Measurements from ENCODE around the gene TNFAIP8. TPM values are rescaled to one million over a fixed set of nuclear protein-coding genes. Genes with fewer than 3 reads are reported as not detected.

TNFAIP8 gene
- total RNA-seq, 1 donor from 2014 or later, result 214 TPM

DNA sequence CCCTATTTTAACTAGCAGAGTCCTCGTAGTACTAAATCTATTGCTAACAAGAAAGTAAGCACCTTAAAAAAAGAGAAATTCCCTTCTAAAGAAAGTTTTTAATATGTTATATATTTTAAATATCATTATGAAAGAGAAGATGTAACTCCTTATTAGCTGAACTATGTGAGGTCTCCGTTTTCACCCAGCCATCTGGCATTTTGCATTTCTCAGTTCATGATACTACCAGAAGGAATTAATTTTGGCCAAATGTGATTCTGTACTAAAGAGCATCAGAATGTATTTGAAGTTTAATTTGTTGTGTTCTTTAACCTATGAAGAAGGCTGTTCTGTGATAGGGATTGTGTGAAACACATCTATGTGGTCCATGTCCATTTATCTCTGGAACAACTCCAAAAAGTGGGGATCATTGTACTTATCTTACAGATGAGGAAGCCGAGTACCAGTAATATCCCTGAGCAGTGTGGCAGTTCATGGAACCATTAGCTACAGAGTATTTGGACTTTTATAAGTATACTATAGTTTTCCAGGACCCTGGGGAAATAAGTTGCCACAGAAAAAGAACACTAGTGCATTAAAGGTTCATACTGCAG lies 29.8 kb downstream of the TNFAIP8 start:
- Mint-ChIP-seq H3K4me3 (no peak overlapping the region), H3K36me3 (ENCODE audit: low read depth) (peaks cover 42% of the 10 kb centered on the region)

DNA sequence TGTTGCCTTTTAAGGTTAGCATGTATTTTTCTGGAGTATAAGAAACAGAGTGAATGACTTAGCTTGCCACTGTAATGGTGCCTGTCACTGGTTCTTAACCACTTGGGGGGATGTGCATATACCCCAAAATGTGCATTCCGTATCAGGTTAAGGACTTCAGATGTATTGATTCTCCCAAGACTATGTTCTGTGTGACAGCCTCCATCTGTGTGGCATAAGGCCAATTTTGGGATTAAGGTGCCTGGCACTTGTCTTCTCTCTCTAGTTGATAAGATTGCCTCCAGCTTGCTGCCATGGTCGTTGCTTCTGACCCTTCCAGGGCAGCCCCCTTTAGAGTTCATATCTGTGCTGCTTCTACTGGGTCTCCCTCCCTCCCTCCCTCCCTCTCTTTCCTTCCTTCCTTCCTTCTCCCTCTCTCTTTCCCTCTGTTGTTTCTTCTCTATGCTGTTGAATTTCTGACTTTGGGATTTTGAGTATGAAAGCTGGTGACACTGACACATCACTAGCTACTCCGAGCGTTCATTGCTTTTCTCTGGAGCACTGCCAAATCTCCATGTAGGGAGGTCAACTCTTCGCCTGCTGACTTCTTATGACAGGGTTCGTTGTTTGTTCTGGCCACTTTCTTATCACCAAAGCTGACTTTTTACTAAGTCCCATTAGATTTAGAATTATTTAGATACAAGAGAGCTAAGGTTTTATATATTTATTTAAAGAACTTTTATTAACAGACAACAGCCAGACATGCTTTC lies 31.0 kb downstream of the TNFAIP8 start:
- H3K4me3 Mint-ChIP-seq, result peak overlapping the region; percentile 25
- no peak for DNase-seq (ENCODE audit: low spot score)
- no peaks in the 10 kb centered on the region for H3K9me3 Mint-ChIP-seq
- H3K4me1 Mint-ChIP-seq (ENCODE audit: low read depth), result peaks cover 91% of the 10 kb centered on the region
- intact Hi-C loops (cut with micrococcal nuclease), result no loop called here
- H3K27ac Mint-ChIP-seq, result peak overlapping the region; percentile 38
- H3K36me3 Mint-ChIP-seq (ENCODE audit: low read depth), result peaks cover 44% of the 10 kb centered on the region
- H3K27me3 Mint-ChIP-seq (ENCODE audit: insufficient read depth), result no peaks in the 10 kb centered on the region

More for the DNA sequence above, 29.8 kb downstream of the TNFAIP8 start:
- Mint-ChIP-seq H3K9me3 (no peaks in the 10 kb centered on the region), H3K27me3 (ENCODE audit: insufficient read depth) (no peaks in the 10 kb centered on the region), H3K27ac (peak overlapping the region; percentile 51), H3K4me1 (ENCODE audit: low read depth) (peaks cover 88% of the 10 kb centered on the region)
- intact Hi-C loops (cut with micrococcal nuclease), result no loop called here
- DNase-seq (ENCODE audit: low spot score), result no peak

DNA sequence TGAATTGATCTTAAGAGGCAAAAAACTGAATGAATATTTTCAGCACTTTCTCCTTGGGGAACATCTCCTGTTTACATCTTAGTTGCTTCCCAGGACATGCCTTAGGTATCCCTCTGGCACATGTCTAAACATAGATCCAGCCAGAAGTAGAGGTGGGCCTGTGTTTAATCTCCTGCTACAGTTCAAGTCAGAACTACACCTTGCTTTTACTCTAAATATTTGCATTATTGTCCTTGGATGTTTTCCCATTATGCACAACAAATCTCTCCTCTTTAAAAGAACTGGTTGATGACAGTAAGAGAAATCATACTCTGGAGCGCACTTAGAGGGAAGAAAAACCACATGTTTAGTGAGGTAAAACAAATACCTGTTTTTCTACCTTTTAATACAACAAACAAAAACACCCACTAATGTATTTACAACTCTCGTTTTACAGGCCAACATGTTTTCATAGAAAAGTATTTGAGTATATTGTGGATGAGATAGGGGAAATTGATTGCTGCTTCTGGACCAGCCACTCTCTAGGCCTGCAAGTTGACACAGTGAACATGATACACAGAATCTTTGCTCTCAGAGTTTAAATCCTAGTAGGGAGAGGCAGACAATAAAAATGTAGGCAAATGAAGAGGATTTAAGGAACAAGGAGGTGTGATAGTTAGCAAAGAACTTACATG lies 32.3 kb downstream of the TNFAIP8 start:
- no peak for DNase-seq (ENCODE audit: low spot score)
- Mint-ChIP-seq H3K27ac (peak overlapping the region; percentile 64), H3K27me3 (ENCODE audit: insufficient read depth) (no peaks in the 10 kb centered on the region), H3K4me1 (ENCODE audit: low read depth) (peaks cover 91% of the 10 kb centered on the region), H3K4me3 (peak overlapping the region; percentile 7), H3K36me3 (ENCODE audit: low read depth) (peaks cover 48% of the 10 kb centered on the region), H3K9me3 (no peaks in the 10 kb centered on the region)
- intact Hi-C loops (cut with micrococcal nuclease), result no loop called here

DNA sequence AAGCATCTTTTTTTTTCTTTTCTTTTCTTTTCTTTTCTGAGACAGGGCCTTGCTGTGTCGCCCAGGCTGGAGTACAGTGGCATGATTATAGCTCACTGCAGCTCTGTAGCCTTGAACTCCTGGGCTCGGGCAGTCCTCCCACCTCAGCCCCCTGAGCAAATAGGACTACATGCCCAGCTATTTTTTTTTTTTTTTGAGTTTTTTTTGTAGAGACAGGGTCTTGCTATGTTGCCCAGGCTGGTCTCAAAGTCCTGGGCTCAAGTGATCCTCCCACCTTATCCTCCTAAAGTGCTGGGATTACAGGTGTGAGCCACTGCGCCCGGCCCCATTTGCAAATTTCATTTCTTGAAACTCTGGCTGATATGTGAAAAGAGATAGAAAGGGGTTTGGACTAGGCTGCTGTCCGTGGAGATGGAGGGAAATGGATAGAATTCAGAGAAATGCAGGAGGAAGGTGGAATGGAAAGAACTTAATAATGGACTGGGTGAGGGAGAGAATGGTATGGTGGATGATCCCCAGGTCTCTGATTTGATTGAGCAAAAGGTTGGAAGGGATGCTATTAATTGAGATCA lies 32.9 kb downstream of the TNFAIP8 start:
- no peak for DNase-seq (ENCODE audit: low spot score)
- H3K27me3 Mint-ChIP-seq (ENCODE audit: insufficient read depth), result no peaks in the 10 kb centered on the region
- peaks cover 91% of the 10 kb centered on the region for H3K4me1 Mint-ChIP-seq (ENCODE audit: low read depth)
- H3K9me3 Mint-ChIP-seq, result no peaks in the 10 kb centered on the region
- H3K4me3 Mint-ChIP-seq, result no peak overlapping the region
- intact Hi-C loops (cut with micrococcal nuclease), result no loop called here
- peak overlapping the region; percentile 73 for H3K27ac Mint-ChIP-seq
- peaks cover 49% of the 10 kb centered on the region for H3K36me3 Mint-ChIP-seq (ENCODE audit: low read depth)

DNA sequence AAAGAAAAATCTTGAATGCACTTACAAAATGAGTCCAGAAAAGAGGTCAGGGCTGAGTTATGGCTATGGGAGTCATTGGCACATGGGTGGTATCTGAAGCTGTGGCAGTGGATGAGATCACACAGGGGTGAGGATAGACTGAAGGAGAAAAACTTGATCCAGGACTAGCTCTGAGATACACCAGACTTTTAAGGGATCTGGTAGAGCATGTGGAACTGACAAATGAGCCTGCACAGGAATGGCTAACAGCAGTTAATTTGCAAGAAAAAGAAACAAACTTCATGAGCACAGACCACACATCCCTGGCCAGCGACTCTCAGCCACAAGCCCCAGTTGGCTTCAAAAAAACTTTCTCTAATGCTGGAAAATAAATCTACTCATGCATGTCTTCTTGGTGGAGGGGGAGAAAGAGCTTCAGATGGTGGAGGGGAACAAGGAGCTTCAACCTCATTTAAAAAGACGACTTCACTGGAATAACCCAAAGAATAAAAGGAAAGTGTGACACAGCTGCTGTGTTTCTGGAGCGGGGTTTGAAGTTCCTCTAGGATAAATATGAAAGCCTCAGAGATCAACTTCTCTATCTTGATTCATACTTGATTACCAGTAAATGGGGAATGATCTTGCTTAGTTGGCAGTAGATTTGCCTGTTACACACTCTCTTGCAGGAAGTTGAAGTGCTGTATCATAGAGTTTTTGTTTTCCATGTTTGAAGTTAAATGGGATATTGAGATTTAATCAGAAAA lies 33.6 kb downstream of the TNFAIP8 start:
- peak overlapping the region; percentile 25 for H3K4me3 Mint-ChIP-seq
- DNase-seq (ENCODE audit: low spot score), result no peak
- no peaks in the 10 kb centered on the region for H3K9me3 Mint-ChIP-seq
- peaks cover 90% of the 10 kb centered on the region for H3K4me1 Mint-ChIP-seq (ENCODE audit: low read depth)
- peaks cover 51% of the 10 kb centered on the region for H3K36me3 Mint-ChIP-seq (ENCODE audit: low read depth)
- intact Hi-C loops (cut with micrococcal nuclease), result loop anchor here (1.0 kb wide), 1 partner anchor 7 kb away; no protein-coding TSS in a partner anchor
- H3K27ac Mint-ChIP-seq, result peak overlapping the region; percentile 73
- no peaks in the 10 kb centered on the region for H3K27me3 Mint-ChIP-seq (ENCODE audit: insufficient read depth)

DNA sequence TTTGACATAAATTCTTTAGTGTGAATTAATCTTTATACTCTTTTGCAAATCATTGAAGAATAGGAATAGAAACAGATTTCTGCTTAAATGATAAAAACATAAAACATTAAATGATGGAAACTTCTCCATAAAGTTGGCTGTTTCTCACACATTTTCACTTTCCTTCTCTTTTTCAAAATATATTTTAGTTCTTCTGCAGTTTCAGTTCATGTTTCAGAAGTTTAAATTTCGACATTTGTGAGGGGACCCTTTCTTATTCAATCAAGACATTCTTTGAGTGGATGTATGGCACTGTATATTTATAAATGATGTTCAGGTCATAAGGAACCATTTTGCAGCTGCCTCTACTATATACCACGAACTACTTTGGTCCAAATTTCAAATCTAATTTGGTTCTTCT lies 34.6 kb downstream of the TNFAIP8 start:
- Mint-ChIP-seq H3K4me1 (ENCODE audit: low read depth) (peaks cover 89% of the 10 kb centered on the region), H3K27me3 (ENCODE audit: insufficient read depth) (no peaks in the 10 kb centered on the region), H3K9me3 (no peaks in the 10 kb centered on the region), H3K36me3 (ENCODE audit: low read depth) (peaks cover 57% of the 10 kb centered on the region), H3K4me3 (no peak overlapping the region), H3K27ac (no peak overlapping the region)
- intact Hi-C loops (cut with micrococcal nuclease), result loop anchor here (1.0 kb wide), 1 partner anchor 8 kb away; no protein-coding TSS in a partner anchor
- no peak for DNase-seq (ENCODE audit: low spot score)

DNA sequence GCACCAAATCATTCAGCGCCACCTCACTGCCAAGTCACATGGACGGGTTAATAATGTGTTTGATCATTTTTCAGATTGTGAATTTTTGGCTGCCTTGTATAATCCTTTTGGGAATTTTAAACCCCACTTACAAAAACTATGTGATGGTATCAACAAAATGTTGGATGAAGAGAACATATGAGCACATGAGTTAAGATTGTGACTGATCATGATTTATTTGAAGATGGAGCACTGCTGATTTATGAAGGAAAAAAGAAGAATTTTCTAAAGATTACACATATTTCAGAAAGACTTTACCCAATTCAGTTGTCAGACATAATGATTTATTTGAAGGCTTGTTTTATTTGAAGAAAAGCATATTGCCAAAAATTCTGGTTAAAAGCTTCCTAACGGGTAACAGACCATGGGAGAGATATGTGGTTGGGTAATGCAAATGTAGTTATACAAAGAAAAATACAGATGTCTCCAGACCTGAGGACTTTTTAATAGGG lies 37.4 kb downstream of the TNFAIP8 start:
- peak overlapping the region; percentile 55 for H3K4me3 Mint-ChIP-seq
- peaks cover 90% of the 10 kb centered on the region for H3K4me1 Mint-ChIP-seq (ENCODE audit: low read depth)
- H3K27me3 Mint-ChIP-seq (ENCODE audit: insufficient read depth), result no peaks in the 10 kb centered on the region
- intact Hi-C loops (cut with micrococcal nuclease), result no loop called here
- DNase-seq (ENCODE audit: low spot score), result no peak
- H3K9me3 Mint-ChIP-seq, result no peaks in the 10 kb centered on the region
- H3K36me3 Mint-ChIP-seq (ENCODE audit: low read depth), result peaks cover 69% of the 10 kb centered on the region
- H3K27ac Mint-ChIP-seq, result peak overlapping the region; percentile 89

DNA sequence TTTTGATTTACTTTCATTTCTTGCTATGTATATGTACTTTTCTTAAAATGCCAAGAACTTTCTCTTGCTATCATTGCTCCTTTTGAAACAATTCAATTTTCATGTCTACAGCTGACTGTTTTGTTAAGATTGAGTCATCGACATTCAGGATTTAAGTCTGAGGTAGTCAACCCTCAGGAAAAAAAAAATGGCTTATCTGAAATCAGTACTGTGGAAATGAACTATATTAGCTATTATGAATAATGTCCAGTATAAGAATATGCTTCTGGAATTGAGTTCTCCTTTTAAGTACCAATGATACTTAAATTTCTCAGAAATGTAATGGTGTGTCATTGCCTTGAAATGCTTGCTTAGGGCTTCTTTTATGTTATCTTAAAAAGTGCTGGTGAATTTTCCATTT lies 37.9 kb downstream of the TNFAIP8 start:
- peak overlapping the region; percentile 89 for H3K27ac Mint-ChIP-seq
- H3K9me3 Mint-ChIP-seq, result no peaks in the 10 kb centered on the region
- H3K4me1 Mint-ChIP-seq (ENCODE audit: low read depth), result peaks cover 86% of the 10 kb centered on the region
- H3K27me3 Mint-ChIP-seq (ENCODE audit: insufficient read depth), result no peaks in the 10 kb centered on the region
- H3K36me3 Mint-ChIP-seq (ENCODE audit: low read depth), result peaks cover 68% of the 10 kb centered on the region
- peak overlapping the region; percentile 55 for H3K4me3 Mint-ChIP-seq
- intact Hi-C loops (cut with micrococcal nuclease), result no loop called here
- no peak for DNase-seq (ENCODE audit: low spot score)

DNA sequence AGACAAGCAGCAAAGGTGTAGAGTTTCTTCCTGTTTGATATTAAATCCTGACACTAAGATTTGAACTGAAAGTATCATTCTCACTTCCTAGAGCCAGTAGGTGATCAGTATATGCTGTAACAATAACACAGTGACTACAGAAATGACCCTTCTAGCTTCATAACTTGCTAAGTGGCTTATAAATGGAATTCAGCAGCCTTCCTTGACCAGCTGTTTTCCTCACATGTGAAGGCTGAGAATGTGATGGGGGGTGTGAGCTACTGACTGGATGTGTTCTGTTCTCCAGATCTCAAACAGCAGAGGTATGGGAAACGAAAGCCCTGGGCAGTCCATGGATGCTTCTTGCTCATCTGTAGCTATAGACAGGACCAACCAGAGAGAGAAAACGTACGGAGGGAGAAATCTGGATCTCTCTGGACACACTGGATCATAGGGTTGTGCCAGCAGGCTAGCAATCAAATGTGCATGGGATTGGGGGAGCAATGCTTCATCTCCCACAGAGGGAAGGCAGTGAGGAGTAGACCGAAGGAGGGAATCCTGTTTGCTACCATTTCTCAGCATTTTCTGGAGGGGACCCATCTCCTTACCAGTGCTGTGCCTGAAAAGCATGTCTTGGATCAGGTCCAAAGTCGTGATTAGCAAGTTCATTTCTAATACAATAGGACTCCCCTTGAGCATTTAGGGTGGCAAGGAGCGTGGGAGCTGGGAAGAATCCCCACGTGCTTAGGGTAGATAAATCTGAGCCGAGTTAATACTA lies 39.4 kb downstream of the TNFAIP8 start:
- Mint-ChIP-seq H3K4me1 (ENCODE audit: low read depth) (peaks cover 79% of the 10 kb centered on the region), H3K27me3 (ENCODE audit: insufficient read depth) (no peaks in the 10 kb centered on the region), H3K9me3 (no peaks in the 10 kb centered on the region), H3K4me3 (peak overlapping the region; percentile 47), H3K36me3 (ENCODE audit: low read depth) (peaks cover 56% of the 10 kb centered on the region), H3K27ac (peak overlapping the region; percentile 91)
- no peak for DNase-seq (ENCODE audit: low spot score)
- intact Hi-C loops (cut with micrococcal nuclease), result no loop called here

DNA sequence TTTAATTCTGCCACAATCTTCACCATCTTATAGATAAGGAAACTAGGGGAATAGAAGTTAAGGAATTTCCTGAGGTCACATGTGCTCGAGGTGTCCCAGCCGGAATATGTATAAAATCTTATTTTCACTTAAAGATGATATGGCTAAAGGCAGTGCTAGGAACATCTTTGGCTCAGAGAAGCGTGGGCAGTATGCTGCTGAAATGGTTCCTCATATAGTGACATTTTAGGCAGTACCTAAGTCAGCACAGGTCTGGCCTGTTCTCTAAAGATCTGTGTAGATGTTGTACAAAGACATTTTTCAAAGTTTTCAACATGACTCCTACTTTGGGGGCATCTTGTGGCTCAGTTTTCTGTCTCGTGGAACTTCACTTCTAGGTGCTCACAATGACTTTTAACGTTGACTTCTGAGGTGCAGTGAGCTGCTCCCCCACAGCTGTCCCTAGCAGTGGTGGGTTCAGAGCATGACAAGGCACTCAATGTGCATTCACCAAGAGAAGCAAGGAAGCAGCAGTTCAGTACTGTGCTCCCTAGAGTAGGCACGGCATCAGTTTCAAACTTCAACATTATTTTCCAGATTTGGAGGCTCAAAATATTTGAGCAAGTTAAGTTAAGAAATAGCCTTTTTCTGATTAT lies 40.3 kb downstream of the TNFAIP8 start:
- Mint-ChIP-seq H3K9me3 (no peaks in the 10 kb centered on the region), H3K4me3 (peak overlapping the region; percentile 50), H3K27ac (peak overlapping the region; percentile 91), H3K27me3 (ENCODE audit: insufficient read depth) (no peaks in the 10 kb centered on the region), H3K4me1 (ENCODE audit: low read depth) (peaks cover 74% of the 10 kb centered on the region), H3K36me3 (ENCODE audit: low read depth) (peaks cover 50% of the 10 kb centered on the region)
- intact Hi-C loops (cut with micrococcal nuclease), result loop anchor here (2.0 kb wide), 3 partner anchors 13 to 325 kb away; partner anchors contain the start of gene DMXL1
- DNase-seq (ENCODE audit: low spot score), result no peak

DNA sequence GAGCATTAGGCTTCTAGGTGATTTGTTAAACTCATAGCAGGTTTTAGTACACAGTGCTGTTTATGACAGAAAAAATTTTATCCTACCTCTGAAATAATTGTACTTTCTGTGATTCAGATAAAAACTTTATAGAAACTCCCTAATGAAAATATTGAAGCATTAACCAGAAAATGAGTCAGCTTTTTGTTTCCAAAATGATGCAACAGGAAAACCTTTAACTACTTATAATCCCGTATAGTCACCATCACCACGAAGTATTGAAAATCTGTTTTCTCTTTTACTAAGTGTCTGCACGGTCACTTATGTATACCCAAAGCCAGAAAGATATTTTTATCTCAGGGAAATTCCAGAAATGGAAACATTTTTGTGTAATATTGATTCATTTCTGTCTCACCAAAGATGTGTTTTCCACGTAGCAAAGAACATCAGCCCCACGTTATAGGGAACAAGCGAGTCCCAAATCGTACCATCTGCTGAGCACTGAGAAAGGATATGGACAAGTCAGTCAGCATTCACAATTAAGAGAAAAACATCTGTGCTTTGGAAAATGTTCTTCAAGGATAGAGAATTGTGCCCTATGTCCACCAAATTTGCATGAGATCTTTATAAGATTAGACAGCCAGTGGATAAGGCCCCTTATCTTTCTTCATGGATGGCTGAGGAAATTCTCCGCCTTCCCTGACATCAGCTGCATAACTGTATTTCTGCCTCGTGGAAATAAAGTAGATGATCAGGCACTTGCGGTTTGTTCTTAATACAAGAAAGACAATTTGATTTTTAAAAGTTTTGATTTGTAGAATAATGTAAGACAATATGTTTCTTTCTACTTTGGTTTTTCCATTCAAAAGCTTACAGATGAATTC lies 41.9 kb downstream of the TNFAIP8 start:
- peaks cover 41% of the 10 kb centered on the region for H3K36me3 Mint-ChIP-seq (ENCODE audit: low read depth)
- H3K4me1 Mint-ChIP-seq (ENCODE audit: low read depth), result peaks cover 67% of the 10 kb centered on the region
- peak overlapping the region; percentile 91 for H3K27ac Mint-ChIP-seq
- intact Hi-C loops (cut with micrococcal nuclease), result loop anchor here (1.0 to 2.0 kb wide), 18 partner anchors 15 to 409 kb away; partner anchors contain the start of genes DMXL1 and DTWD2
- H3K4me3 Mint-ChIP-seq, result peak overlapping the region; percentile 57
- no peaks in the 10 kb centered on the region for H3K27me3 Mint-ChIP-seq (ENCODE audit: insufficient read depth)
- DNase-seq (ENCODE audit: low spot score), result no peak
- no peaks in the 10 kb centered on the region for H3K9me3 Mint-ChIP-seq

Data from activated T-helper 1 cell treated with anti-CD3 and anti-CD28 coated beads, Interleukin-12 subunit alpha, Interleukin-12 subunit beta, Interleukin-2, Interleukin-4 antibody, amounts not matched to agents 30 ng/mL and 10 ng/mL and 1 ng/mL, durations not matched to agents 14 hours and 24 hours and 36 hours (primary cell).